Subcutaneous adipose tissue (tissue), 4 donors: ENCODE data around the gene FRMD4A. TPM values are rescaled to one million over a fixed set of nuclear protein-coding genes. Genes with fewer than 3 reads are reported as not detected.

ENCODE experiments used
- CTCF ChIP-seq: fragments of 450-650 bp; IDR thresholded peaks from one replicate; pipeline ENCODE4 v1.5.1; 2016; ENCODE audit warnings: low read depth, mild to moderate bottlenecking, control low read depth, antibody characterized with exemption, moderate library complexity
- total RNA-seq, 4 donors: library from RNA; depleted of rRNA; stranded (reverse); fragments of >200 nt; gene quantifications; one replicate each; pipeline ENCODE4 v1.1.0, GENCODE V29; 2016

Gene FRMD4A
- total RNA-seq, 4 donors from 2014 or later = 70.0 to 206 (median 81.4) TPM

GRCh38 chr10:13717571-13717935 lies 613.2 kb downstream of the FRMD4A start:
- TF ChIP-seq CTCF = no peak

GRCh38 chr10:13716081-13717071 lies 614.3 kb downstream of the FRMD4A start:
- no peak for TF ChIP-seq CTCF

GRCh38 chr10:13715100-13715499 lies 615.6 kb downstream of the FRMD4A start:
- TF ChIP-seq CTCF = no peak

- no peak for TF ChIP-seq CTCF
Observed at GRCh38 chr10:13712837-13713581, 617.7 kb downstream of the FRMD4A start.

- TF ChIP-seq CTCF = no peak
Observed at GRCh38 chr10:13712476-13712836, 618.3 kb downstream of the FRMD4A start.

- TF ChIP-seq CTCF = no peak
Observed at GRCh38 chr10:13711291-13711690, 619.4 kb downstream of the FRMD4A start.
